Fibroblast of skin of back (primary cell): ENCODE data around the gene FIGLA.

ENCODE experiments used
- DNase-seq: peaks from one replicate; pipeline ENCODE4 v3.0.0-alpha.2; 2013

The FIGLA gene

DNA sequence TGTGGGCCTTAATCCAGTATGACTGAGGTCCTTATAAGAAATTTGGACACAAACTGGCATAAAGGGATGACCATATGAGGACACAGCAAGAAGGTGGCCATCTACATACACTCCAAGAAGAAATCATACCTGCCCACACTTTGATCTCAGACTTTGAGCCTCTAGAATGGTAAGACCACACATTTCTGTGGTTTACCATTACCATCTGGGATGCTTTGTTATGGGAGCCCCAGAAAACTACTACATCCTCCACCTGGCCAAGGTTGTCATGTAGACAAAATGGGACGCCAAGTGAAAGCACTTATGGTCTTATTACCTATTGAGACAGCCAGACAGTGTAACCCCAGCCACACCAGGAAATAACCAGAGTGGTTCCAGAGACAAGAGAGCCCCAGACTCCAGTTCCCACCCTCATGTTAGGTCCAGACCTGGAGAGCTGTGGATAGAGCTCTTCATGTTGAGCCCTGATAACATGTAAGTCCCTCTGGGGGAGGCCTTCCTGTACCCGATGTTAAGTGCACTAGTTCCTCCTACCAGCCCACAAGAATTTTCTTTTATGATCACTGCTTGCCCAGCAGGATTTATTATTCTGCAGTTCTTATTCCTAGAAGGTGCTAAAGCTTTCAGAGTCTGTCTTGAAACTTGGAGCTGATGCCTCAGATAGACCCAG is 17.8 kb downstream of the FIGLA start:
- no peak for DNase-seq

DNA sequence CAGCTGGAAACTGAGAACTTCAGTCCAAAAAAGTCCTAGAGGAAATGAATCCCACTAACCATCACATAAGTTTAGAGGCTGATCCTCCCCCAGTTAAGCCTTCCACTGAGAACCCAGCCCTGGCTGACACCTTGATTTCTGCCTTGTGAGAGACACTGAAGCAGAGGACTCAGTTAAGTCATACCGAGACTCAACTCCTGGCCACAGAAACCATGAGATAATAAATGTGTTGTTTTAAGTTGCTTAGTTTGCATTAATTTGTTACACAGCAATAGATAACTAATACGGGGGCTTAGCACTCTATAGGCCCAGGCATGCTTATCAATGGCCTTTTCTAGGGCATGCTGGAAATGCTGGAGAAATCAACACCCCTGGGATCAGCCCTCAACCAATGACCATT is 19.0 kb downstream of the FIGLA start:
- no peak for DNase-seq

DNA sequence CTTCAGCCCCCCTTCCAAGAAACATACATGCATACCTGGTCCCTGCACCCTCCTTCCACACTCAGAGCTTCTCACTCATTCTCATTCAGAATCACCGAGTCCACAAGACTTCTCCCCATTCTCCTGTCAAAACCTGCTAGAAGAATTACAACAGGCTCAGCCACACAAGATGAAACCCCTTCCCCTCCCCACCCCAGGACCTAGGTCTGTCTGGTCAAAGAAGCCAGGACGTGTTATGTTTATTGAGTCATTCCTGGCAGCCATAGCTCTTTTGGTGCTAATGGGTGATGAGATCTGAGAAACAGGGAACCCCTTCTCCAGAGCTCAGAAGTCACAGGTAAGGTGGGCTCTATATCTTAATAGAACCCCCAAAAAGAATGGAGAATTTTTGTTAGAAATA is 21.0 kb downstream of the FIGLA start:
- DNase-seq: no peak

DNA sequence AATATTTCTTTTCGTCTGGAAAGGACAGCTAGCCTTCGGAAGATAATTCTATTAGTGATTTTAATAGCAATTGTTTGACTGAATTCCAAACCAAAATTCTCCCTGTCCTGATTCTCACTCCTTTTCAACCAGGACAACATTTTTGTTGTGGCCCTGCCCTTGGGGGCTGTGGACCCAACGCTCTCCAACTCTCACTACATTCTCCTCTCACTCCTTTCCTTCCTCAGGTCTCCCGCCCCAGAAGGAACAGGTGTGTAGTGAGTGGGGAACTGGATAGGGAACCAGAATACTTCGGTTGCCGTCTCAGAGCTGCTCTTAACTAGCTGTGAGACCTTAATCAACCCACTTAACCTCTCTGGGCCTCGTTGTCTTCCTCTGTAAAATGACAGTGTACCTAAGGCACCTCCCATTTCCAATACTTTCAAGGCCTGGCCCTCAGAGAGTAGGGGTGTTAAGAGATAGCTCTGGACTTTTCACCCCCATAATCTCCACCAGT is 21.8 kb downstream of the FIGLA start:
- no peak for DNase-seq

DNA sequence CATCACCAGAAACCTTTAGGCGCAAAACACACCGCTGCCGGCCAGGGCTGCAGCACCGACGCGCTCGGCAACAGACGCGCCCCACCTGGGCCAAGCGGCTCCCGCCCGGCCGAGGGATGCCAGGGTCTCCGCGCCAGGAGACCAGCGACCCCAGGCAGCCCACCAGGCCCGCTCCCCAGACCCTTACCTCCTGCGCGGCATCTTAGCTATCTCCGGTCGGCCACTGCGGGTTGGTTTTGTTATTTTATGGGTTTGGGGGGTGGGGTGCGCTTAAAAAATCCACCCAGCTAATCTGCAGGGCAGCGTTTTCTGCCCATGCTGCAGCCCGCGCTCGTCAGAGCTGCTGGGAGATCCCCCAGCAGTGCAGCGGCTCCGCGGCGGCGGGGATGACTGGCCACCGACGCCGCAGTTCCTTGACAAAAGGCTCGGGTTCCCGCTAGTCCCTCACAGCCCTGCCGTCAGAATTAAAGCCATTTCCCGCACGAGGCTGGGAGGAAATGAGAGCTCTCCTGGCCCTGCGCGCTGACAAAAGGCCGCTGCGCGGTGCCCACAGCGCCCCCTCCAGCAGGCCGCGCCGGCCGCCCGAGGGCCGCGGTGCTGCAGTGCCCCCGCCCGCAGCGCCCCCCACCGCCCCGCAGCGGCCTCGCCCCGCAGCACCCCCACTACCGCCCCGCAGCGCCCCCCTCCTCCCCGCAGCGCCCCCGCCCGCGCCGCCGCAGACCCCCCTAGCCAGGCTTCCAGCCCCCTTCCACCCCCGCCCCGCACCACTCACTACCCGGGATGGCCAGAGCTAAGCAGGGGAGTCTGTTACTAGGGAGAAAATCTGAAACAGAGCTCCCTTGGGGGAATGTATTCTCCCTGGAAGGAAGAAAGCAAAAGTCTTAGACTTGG is 22.5 kb downstream of the FIGLA start, which contains the start of gene ADD2:
ADD2 (minus strand) TSS at position 502 of the 891 bp plus-strand sequence. CDS start 61,792 bp downstream, outside the sequence.
- DNase-seq: peak; percentile 41

DNA sequence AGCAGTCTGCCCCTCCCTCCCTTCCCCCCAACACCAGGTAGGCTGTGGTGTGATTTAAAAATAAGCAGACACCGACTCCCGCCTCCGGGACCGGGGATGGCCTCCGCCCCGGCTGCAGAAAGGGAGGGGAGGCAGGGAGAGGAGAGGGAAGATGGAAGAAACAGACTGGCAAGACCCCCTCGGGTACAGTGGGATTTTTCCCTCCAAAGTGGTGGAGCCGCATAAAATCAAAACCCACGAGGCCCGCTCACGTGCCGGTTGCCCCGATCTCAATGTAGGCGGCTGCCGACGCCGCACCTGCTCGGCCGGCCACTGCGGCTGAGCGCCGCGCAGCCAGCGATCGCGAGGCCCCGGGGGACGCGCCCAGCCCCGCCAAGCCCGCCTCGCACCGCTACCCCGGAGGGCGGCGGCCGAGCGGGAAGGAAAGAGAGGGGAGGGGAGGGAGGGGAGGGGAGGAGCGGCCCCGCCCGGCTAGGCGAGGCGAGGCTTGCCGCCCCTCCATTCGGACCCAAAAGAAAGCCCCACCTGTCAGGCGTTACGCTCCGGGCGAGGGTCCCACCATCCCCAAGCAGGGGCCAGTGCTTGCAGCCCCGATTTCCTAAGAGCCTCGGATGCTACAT is 23.3 kb downstream of the FIGLA start:
- DNase-seq: no peak

DNA sequence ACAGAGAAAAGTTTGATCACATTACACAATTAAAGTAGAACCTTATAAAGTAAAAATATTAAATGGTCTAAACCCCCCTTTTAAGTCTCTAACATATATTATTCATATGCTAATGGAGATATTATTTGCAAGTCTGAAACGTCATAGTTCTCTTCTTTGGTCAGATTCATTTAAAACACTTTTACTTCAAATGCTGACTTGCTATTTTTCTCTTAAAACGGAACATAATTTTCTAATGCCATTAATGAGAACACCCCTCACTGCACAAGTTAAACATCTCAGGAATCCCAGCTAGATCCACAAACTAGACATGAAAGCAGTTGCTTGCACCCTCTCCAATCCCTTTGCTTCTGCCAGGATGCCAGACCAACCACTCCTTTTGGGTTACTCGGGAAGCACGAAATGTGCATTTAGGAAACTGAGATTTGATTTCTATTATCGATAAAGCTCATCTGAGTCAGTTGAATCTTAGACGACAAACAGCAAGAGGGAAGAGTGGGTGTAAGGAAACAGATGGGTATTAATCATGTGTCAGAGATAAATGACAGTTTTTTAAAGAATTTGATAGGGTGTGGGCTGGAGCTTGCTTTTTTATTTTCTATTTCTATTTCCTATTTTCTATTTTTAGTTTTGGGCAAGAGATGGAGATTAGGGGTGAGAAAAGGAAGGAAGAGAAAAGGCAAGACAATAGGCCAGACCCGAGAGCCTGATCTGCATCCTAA is 23.9 kb downstream of the FIGLA start:
- DNase-seq: no peak

DNA sequence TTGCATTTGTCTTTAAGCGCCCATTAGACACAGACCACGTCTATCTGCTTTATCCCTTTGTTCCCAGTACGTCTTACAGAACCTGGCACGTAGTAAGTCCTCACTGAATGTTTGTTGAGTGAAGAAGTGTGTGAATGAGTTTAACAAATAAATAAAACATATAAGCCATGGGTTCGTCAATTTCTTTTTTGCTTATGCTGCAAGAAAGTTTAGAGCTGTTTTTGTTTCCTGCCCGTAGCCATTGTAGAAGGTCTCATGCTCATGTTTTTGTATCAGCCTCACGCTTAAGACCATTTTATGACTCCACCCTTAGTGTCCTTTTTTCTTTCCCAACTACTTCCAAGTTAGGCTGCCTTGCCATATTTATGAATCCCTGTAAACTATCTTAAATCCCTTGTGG is 24.9 kb downstream of the FIGLA start:
- no peak for DNase-seq

DNA sequence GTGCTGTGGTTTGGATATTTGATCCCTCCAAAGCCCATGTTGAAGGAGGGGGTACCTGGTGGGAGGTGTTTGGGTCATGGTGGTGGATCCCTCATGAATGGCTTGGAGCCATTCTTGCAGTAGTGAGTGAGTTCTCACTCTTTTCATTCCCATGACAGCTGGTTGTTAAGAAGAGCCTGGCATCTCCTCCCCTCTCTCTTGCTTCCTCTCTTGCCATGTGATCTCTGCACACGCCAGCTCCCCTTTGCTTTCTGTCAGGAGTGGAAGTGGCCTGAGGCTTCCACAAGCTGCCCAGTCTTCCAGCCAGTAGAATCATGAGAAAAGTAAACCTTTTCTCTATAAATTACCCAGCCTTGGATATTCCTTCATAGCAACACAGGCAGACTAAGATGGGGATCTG is 31.0 kb downstream of the FIGLA start:
- no peak for DNase-seq

DNA sequence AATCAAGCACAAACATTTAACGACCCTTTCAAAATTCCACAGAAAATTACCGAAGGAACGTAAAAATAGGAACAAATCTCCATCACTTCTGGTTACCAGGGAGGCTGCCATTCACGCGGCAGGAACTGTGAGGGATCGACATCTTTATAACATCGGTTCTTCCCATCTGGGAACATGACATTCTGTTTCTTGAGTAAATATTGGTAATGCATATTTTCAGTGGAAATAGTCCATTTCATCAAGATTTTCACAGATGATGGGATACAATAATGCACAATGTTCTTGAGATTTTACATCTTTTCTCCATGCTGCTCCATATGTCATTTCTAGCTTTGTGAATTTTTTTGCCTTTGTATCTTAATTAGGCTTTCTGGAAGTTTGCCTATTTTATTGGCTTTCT is 32.5 kb downstream of the FIGLA start:
- no peak for DNase-seq

DNA sequence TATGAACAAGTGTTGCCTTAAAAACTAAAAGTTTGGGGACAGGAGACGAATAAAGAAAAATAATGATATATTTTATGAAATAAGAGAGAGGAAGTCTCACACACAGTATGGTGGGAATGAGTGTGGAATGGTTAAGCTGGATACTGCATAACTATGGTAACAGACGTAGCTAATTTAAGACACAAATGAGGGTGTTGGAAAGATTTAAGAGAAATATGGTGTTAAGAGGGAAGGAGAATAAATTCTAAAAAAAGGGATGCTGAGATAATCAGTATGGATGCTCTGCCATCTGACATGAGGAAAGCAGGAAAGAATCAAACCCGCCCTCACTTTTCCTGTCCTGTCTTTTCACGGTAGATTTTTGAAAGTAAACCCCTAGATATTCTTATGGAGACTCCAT is 33.1 kb downstream of the FIGLA start:
- no peak for DNase-seq

DNA sequence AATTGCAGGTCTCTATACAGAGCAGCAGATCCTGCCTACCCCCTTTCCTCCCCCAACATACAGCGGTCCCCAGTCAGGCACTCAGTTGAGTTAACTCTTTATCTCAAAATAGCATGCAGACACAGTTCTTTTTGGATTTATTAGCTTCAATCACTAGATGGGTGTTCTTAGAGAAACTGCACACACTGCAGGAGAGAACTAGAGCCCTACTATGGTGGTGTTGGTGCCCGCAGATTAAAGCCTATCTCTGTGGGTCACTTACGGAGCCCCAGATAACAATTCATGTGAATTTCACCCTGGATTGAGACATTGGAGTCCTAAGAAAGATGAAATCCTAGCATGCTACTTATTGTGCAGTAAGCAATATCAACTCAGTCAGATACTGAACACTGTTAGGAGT is 34.3 kb downstream of the FIGLA start:
- DNase-seq: no peak

DNA sequence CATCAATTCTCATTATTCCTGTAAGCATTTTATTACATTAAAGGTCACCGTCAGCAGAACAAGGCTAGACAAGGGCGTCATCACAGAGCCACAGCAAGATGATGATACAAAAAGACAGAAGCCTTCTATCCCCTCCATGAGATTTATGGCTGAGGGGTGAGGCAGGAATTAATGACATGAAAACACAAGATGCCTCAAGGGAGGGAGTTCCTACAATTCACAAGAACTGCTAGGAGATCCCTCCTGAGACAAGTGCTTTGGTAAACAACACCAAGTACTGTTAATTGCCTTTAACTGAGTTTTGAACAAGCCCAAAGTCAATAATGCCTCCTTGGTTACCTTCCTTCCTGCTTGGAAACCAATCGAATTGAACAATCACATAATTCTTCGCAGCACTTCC is 36.5 kb downstream of the FIGLA start:
- DNase-seq: no peak

DNA sequence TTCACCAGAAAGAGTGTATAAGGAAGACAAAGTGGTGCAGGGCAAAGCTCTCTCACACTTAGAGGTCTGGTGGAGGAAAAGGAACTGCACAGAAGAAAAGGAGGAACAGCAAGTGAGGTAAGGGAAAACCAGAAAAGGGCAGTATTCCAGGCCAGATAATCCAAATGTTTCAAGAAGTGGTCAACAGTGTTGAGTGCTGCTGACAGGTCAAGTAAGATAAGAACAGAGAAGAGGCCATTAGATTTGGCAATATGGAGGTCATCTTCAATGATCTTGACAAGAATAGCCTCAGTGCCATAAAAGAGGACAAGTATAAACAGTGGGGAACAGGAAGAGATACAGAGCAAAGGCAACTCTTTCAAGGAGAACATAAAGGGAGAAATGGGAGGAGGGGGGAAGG is 37.4 kb downstream of the FIGLA start:
- no peak for DNase-seq

DNA sequence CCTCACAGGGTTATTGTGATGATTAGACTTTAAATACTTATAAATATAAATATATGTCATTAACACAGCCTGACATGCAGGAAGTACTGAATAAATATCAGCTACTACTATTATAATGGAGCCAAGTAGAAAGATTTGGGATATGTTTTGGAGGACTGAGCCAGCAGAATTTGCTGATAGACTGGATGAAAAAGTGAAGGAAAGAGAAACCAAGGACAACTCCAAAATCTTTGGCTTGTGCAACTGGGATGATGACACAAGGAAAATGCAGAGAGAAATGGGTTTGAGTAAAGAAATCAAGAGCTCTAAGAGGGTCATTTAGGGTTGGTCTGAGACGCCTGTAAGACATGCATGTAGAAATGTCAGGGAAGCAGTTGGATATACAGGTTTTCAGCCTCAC is 38.0 kb downstream of the FIGLA start:
- DNase-seq: no peak

DNA sequence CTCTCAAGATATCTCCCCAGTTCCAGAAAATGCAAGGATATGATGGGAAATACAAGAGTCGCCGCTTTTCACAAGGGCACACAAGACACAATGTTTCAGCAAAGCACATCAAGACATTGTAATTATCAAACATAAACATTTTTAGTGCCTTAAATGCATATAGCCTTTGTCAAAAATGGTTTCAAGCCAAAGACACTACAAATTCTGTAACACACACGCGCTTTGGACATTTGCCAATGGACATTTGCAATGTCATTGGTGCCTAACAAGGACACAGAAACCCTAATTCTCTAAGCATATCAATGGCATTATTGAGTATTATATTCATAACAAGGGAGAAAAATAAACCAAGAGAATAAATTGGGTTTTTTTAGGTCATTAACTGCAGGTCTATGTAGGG is 38.6 kb downstream of the FIGLA start:
- no peak for DNase-seq

DNA sequence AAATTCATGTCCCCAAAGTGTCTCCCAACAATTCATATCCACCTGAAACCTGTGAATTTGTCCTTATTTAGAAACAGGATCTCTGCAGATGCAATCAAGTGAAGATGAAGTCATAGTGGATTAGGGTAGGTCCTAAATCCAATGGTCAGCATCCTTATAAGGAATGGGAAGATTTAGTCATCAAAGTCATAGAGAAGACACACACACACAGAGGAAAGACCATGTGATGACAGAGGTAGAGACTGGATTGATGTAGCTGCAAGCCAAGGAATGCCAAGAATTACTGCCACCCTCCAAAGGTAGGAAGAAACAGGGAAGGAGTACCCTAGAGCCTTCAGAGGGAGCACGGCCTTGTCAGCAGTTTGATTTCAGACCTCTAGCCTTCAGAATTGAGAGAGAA is 40.1 kb downstream of the FIGLA start:
- no peak for DNase-seq

DNA sequence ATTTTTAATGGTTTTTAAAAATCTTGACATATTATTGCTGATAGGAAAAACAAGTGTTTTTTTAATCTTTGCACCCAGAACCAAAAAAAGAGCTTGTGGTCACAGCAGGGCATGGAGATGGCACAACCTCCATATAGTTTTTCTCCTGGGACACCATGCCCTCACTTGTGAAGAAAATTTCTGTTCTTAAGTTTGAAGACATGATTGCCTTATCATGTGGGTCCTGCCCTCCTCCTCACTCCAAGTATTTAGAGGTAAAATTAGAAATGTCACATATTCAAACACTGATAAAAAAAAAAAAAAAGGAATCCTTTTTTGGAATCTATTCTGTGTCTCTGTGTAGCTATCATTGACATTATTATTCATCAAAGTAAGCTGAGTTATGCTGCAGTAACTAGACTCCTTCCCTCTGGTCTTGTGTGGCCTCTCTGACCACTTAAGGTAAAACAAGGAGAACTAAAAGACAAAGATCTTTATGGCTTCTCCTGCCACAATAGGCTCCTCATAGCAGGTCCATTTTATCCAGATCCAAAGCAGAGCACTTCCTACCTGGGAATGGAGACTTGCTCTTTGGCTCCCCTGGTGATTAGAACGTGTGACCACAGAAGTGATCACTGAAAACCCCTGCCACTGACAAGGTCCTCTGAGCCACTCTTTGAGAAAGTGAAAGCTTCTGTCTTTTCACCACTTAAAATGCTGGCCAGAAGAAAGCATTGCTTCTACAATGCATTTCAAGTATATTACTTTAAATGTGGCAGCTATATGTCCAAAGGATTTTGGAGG is 42.2 kb downstream of the FIGLA start:
- DNase-seq: no peak

DNA sequence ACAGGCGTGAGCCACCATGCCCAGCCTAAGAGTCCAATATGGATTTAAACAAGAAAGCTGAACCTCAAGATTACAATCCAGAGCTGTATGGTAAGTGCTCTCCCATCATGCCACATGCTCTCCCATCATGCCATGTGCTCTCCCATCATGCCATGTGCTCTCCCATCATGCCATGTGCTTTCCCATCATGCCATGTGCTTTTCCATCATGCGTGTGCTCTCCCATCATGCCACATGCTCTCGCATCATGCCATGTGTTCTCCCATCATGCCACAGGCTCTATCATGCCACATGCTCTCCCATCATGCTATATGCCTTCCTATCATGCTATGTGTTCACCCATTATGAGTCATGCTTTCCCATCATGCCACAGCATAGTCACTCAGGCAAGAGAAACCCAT is 43.2 kb downstream of the FIGLA start:
- DNase-seq: no peak

DNA sequence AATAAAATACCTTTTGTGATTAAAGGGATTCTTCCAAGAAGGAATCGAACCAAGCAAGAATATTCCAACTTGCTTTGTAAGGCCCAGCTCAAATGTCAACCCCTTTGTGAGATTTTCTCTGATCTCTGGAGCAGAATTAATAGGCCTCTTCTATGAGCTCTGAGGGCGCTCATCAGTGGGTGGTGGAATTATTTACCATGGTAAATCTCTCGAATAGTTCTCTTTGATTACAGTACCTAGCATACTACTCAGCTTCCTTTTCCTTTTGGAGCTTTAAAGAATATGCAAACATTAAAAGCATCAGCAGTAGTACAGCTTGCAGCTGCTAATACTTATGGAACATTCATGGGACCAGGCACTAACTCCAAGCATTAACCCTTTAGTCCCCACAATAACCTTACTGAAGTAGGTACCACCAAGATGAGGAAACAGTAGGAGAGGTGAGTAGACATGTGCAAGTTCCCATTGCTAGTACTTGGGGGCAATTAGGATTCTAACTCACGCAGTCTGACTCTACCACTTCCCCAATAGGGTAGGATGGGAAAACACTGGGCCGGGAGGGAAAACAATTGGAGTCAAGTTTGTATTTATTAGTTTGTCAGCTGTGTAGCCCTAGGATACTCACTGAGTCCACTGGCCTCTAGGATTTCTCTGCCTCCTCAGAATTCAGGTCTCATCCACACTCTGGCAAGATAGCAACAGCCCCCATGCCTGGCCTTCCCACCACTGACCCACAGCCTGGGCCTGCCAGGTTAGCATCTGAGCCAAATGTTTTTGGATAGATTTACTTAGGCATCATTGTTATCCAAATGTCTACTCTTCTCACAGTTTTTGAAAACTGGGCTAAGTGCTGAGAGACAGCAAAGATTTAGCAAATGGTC is 44.1 kb downstream of the FIGLA start:
- DNase-seq: no peak

DNA sequence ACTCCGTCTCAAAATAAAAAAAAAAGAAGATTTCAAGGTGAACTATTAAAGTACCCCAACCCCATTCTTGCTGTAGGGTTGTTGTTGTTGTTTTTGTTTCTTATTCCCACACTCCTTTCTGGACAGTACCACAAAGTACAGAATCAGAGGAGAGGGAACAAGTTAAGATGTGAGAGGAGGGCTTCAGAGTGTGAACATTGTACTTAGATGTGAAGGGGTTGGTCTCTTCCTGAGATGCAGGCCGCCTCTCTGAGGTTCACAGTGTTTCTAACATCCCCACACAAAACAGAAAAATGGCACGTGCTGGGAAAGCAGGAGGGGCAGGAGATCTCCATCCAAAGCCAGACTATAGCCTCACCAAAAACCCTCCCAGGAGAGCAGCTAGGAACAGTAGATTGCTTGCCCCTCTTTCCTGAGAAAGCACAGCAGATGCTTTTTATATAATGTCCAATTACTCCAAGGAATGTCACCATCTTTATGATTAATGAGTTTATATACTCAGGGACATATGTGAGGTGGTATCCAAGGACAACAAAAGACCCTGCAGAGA is 45.1 kb downstream of the FIGLA start:
- DNase-seq: no peak
